Common myeloid progenitor, CD34-positive (primary cell): Measurements from ENCODE around the gene STOM.

Experiments
- CTCF ChIA-PET: fragments of 350-600 bp; sonication (Branson Sonifier 250); formaldehyde crosslinking; loops from one replicate; lab custom pipeline; 2021; ENCODE audit warnings: antibody characterized with exemption; lab: Charles Lee
- POLR2A ChIA-PET: fragments of 350-600 bp; sonication (Branson Sonifier 250); formaldehyde crosslinking; loops from one replicate; lab custom pipeline; 2021; ENCODE audit warnings: antibody characterized with exemption; lab: Charles Lee
- DNase-seq, 3 donors: peaks; one replicate each; pipeline versions ENCODE4 v3.0.0 to v3.0.0-alpha.2; 2013
- H3K27ac ChIP-seq, 2 experiments: 1 replicate in 1 of 2; 2 replicates in 1 of 2; pipeline ENCODE4 v1.7.0; 2013; ENCODE audit warnings: inconsistent platforms in 2 of 2, low read length in 2 of 2, mild to moderate bottlenecking in 2 of 2, low read depth in 1 of 2, moderate library complexity in 1 of 2; ENCODE audit not compliant: severe bottlenecking in 2 of 2, insufficient read depth in 1 of 2, poor library complexity in 1 of 2
- H3K27me3 ChIP-seq, 5 experiments: replicated peaks in 2 of 5; 1 replicate in 3 of 5; 2 replicates in 2 of 5; pipeline versions ENCODE4 v1.6.1 to v1.7.0; 2013; ENCODE audit warnings: low read length in 4 of 5, mild to moderate bottlenecking in 2 of 5, moderate library complexity in 2 of 5, inconsistent platforms in 1 of 5; ENCODE audit not compliant: insufficient read depth in 5 of 5, control insufficient read depth in 4 of 5
- H3K36me3 ChIP-seq, 4 experiments: 1 replicate in 2 of 4; 2 replicates in 2 of 4; pipeline versions ENCODE4 v1.6.1 to v1.7.0; 2013; ENCODE audit warnings: low read length in 3 of 4, control low read depth in 1 of 4, mild to moderate bottlenecking in 1 of 4; ENCODE audit not compliant: control insufficient read depth in 4 of 4, insufficient read depth in 4 of 4
- H3K4me1 ChIP-seq, 4 experiments: 1 replicate in 3 of 4; 2 replicates in 1 of 4; pipeline versions ENCODE4 v1.6.1 to v1.7.1; 2013; ENCODE audit warnings: low read length in 3 of 4, mild to moderate bottlenecking in 3 of 4, control low read depth in 1 of 4, inconsistent platforms in 1 of 4, moderate library complexity in 1 of 4; ENCODE audit not compliant: control insufficient read depth in 4 of 4, insufficient read depth in 4 of 4; ENCODE audit errors: control extremely low read depth in 1 of 4
- H3K4me3 ChIP-seq, 7 experiments: 1 replicate in 4 of 7; 2 replicates in 3 of 7; pipeline versions ENCODE4 v1.5.1 to v1.7.0; 2013; ENCODE audit warnings: mild to moderate bottlenecking in 7 of 7, low read length in 6 of 7, moderate library complexity in 6 of 7, inconsistent platforms in 2 of 7, low read depth in 2 of 7, control low read depth in 1 of 7; ENCODE audit not compliant: insufficient read depth in 4 of 7, control insufficient read depth in 1 of 7; ENCODE audit errors: extremely low read depth in 1 of 7
- H3K9me3 ChIP-seq, 5 experiments: 1 replicate in 4 of 5; 2 replicates in 1 of 5; pipeline versions ENCODE4 v1.6.1 to v1.7.1; 2013; ENCODE audit warnings: low read length in 4 of 5, mild to moderate bottlenecking in 2 of 5, inconsistent platforms in 1 of 5, low read depth in 1 of 5, moderate library complexity in 1 of 5; ENCODE audit not compliant: control insufficient read depth in 4 of 5, insufficient read depth in 2 of 5; ENCODE audit errors: control extremely low read depth in 1 of 5
- WGBS: methylation state at CpG from one replicate; pipeline ENCODE4 v1.1.5; 2013; ENCODE audit not compliant: insufficient coverage; 5-methylcytosine and 5-hydroxymethylcytosine counted together

The STOM gene

DNA sequence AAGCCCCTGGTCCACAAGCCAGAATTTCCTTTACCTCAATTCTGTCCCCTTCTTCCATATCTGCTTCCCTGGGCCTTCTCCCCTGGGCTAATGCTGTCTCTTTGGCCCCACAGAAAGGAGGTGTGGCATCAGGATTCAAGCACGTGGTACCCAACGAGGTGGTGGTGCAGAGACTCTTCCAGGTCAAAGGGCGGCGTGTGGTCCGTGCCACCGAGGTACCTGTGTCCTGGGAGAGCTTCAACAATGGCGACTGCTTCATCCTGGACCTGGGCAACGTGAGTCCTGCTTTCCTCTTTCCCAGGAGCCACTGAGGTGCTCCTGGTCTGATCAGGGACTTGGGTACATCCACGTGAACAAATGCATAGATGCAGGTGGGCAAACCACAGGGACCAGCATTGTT lies 59.5 kb downstream of the STOM start:
- no peak overlapping the region for H3K27ac ChIP-seq
- ChIA-PET POLR2A (no interaction called here), CTCF (interaction anchor here (2.5 to 2.6 kb wide), 2 partner anchors 10 to 33 kb away, joined by 5 to 11 read pairs; no protein-coding TSS in a partner anchor)
- H3K27me3 ChIP-seq = no peaks in the 10 kb centered on the region
- 95% methylated on average over 7 of the region's 9 CpGs for whole genome bisulfite sequencing
- no peak overlapping the region for H3K4me3 ChIP-seq
- H3K9me3 ChIP-seq = no peaks in the 10 kb centered on the region
- no peaks in the 10 kb centered on the region for H3K4me1 ChIP-seq
- DNase-seq = no peak
- H3K36me3 ChIP-seq = peaks cover 8 to 53% (median 38%) of the 10 kb centered on the region in 4 experiments

DNA sequence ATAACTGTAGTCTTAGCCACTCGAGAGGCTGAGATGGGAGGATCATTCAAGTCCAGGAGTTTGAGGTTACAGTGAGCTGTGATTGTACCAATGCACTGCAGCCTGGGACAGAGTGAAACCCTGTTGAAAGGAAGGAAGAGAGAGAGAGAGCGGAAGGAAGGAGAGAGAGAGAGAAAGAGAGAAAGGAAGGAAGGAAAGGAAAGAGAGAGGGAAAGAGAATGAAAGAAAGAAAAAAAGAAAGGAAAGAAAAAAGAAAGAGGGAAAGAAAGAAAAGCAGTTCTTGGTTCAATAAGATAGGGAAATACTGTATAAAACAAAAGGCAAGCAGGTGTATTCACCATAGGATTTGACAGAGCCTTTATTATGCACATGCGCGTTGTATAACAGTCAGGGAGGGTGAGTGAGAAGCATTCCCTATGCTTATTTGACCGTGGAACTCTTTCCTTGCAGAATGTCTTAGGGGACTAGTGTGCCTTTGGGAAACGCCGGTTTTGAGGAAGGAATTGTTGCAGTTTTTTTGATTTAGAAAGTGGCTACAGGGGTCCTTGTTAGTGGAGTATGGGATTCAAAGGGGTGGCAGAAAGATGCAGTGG lies 60.1 kb downstream of the STOM start:
- DNase-seq = no peak
- CTCF ChIA-PET = interaction anchor here (1.0 to 2.6 kb wide), 5 partner anchors 8 to 105 kb away, joined by 3 to 11 read pairs (median 5); no protein-coding TSS in a partner anchor
- no peaks in the 10 kb centered on the region for H3K4me1 ChIP-seq

DNA sequence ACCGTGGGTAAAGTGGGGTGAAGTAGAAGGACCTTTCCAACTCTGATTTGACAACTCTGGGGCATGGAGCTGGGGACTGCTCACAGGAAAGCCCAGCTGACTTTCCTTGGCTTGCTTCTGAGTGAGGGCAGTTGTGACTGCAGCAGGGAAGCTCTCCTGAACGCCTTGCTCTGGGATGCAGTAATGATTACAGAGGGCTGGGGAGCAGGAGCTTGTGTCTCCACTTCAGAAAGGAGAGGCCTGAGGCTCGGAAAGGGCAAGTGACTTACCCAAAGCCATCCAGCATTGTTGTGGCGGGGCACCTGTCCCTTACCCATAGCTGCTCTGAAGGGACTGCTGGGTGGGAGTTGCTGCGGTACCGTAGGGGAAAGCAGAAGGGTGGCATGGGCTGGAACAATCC lies 60.9 kb downstream of the STOM start:
- H3K9me3 ChIP-seq = no peaks in the 10 kb centered on the region
- WGBS = 93% methylated on average over 3 of the region's 6 CpGs
- CTCF ChIA-PET = interaction anchor here (1.0 to 2.6 kb wide), 5 partner anchors 8 to 104 kb away, joined by 3 to 11 read pairs (median 5); no protein-coding TSS in a partner anchor
- DNase-seq = no peak
- no peaks in the 10 kb centered on the region for H3K4me1 ChIP-seq
- POLR2A ChIA-PET = interaction anchor here (0.6 kb wide), 1 partner anchor 95 kb away, joined by 3 read pairs; no protein-coding TSS in a partner anchor
- H3K27me3 ChIP-seq = no peaks in the 10 kb centered on the region
- H3K4me3 ChIP-seq = no peak overlapping the region
- peaks cover 12 to 59% (median 46%) of the 10 kb centered on the region in 4 experiments for H3K36me3 ChIP-seq
- H3K27ac ChIP-seq = no peak overlapping the region

More for the DNA sequence above, 60.1 kb downstream of the STOM start:
- POLR2A ChIA-PET = no interaction called here
- no peak overlapping the region for H3K27ac ChIP-seq
- peaks cover 8 to 56% (median 39%) of the 10 kb centered on the region in 4 experiments for H3K36me3 ChIP-seq
- WGBS = 100% methylated on average over 5 of the region's 7 CpGs
- H3K27me3 ChIP-seq = no peaks in the 10 kb centered on the region
- H3K9me3 ChIP-seq = no peaks in the 10 kb centered on the region
- H3K4me3 ChIP-seq = no peak overlapping the region

DNA sequence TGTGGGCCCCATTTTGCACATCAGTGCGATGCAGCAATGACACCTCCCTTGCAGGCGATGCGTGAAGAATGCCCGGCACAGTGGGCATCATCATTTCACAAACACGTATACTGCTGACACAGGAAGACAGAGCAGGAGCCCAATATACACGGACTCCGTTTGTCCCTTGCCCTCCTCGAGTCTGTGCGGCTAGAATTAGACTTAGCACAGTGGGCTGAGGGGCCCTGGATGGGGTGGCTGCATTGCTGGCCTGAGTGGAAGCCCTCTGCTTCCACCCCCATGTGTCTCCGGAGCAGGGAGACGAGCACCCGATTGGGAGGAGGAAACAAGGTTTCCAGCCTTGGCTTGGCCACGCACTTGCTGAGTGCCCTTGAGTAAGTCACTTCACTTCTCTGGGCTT lies 61.3 kb downstream of the STOM start:
- no peak overlapping the region for H3K4me3 ChIP-seq
- 99% methylated on average over 9 of the region's 13 CpGs for WGBS
- H3K36me3 ChIP-seq = peaks cover 12 to 59% (median 45%) of the 10 kb centered on the region in 4 experiments
- H3K4me1 ChIP-seq = no peaks in the 10 kb centered on the region
- DNase-seq = no peak
- H3K27me3 ChIP-seq = no peaks in the 10 kb centered on the region
- ChIA-PET POLR2A (interaction anchor here (0.6 kb wide), 1 partner anchor 95 kb away, joined by 3 read pairs; no protein-coding TSS in a partner anchor), CTCF (interaction anchor here (1.3 to 2.6 kb wide), 2 partner anchors 9 to 11 kb away, joined by 5 to 11 read pairs; no protein-coding TSS in a partner anchor)
- H3K27ac ChIP-seq = no peak overlapping the region
- H3K9me3 ChIP-seq = no peaks in the 10 kb centered on the region

DNA sequence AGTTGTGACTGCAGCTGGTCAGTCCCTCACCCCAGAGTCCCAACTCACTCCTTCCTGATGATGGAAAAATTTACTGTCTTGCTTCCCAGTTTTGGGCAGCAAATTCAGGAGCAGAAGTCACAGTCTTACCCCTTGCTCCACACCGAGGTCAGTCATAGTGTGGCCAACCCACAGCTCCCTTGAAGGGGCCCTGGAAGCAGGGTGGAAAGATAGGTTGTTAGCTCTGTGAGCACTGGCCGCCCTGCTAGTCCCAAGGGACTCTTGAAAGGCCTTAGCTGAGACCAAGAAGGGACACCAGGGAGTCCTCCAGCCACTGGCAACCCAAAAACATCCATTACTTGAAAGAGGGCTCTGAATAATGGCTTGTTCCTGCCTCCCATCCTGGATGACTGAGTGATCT lies 62.1 kb downstream of the STOM start:
- Histone ChIP-seq H3K27ac (no peak overlapping the region), H3K4me3 (no peak overlapping the region), H3K4me1 (no peaks in the 10 kb centered on the region), H3K27me3 (no peaks in the 10 kb centered on the region), H3K36me3 (peaks cover 12 to 59% (median 46%) of the 10 kb centered on the region in 4 experiments), H3K9me3 (no peaks in the 10 kb centered on the region)
- DNase-seq = no peak
- ChIA-PET POLR2A (no interaction called here), CTCF (interaction anchor here (1.1 to 2.6 kb wide), 4 partner anchors 10 to 90 kb away, joined by 3 to 11 read pairs (median 4); no protein-coding TSS in a partner anchor)
- 94% methylated on average over 2 of the region's 2 CpGs for WGBS

DNA sequence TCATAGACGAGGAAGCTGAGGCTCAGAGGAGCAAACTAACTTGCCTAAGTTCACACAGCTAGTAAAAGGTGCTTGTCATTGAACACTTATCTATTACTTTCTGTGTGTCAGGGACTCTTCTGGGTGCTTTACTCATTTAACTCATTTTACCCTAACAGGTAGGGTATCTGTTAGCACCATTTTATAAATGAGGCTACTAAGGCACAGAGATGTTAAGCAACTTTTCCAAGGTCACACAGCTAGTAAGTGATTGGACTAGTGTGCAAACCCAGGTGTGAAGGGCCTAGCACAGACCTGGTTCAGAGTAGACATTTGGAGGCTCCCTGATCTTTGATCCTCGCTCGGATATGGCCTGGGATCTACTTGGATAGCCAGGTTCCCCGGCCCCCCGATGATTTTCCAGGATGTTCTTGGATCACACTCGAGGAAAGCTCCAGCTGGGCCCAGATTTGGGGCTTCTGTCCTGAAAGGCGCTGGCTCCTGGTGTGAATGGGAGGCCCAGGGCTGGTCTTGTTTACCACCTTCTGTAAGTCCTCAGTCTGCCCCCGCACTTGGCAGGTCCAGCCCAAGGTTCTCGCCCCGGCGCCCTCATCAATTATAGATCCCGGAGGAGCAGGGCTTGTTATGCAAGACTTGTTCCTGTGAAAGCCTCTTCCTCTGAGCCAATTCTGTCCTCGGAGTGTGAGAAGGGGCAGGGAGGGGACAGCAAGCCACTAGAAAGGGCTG lies 64.6 kb downstream of the STOM start:
- H3K4me3 ChIP-seq = no peak overlapping the region
- H3K27me3 ChIP-seq = peaks cover 0 to 2% (median 0%) of the 10 kb centered on the region in 5 experiments
- H3K4me1 ChIP-seq = peaks cover 0 to 7% (median 5%) of the 10 kb centered on the region in 4 experiments
- peaks cover 4 to 46% (median 32%) of the 10 kb centered on the region in 4 experiments for H3K36me3 ChIP-seq
- 98% methylated on average over 9 of the region's 13 CpGs for WGBS
- DNase-seq = no peak
- CTCF ChIA-PET = interaction anchor here (0.7 to 2.1 kb wide), 8 partner anchors 11 to 94 kb away, joined by 3 to 7 read pairs (median 4); no protein-coding TSS in a partner anchor
- POLR2A ChIA-PET = interaction anchor here (0.6 kb wide), 1 partner anchor 1147 kb away, joined by 5 read pairs; no protein-coding TSS in a partner anchor
- H3K9me3 ChIP-seq = no peaks in the 10 kb centered on the region
- H3K27ac ChIP-seq = no peak overlapping the region
